ENCODE measurements around the gene TH. TPM values are rescaled to one million over a fixed set of nuclear protein-coding genes. Genes with fewer than 3 reads are reported as not detected.

TH gene
- total RNA-seq, 1 experiment from 2014 or later: 0.26 TPM

Other genes starting within 250 kb of the TH start
- 281 and 292 TPM in 2 replicates for gene MRPL23, start 224.5 kb downstream of the TH start, total RNA-seq (2014; rRNA removed; shearing (Covaris generic))
- gene H19, start 174.0 kb downstream of the TH start, total RNA-seq (2014; rRNA removed; shearing (Covaris generic)): 0.69 and 2.7 TPM in 2 replicates
- gene IGF2, start 32.4 kb downstream of the TH start, total RNA-seq (2014; rRNA removed; shearing (Covaris generic)): 0.67 and 0.90 TPM in 2 replicates
- not detected in 2 replicates for gene INS, start 10.6 kb downstream of the TH start, total RNA-seq (2014; rRNA removed; shearing (Covaris generic))
- not detected in 2 replicates for gene ASCL2, start 98.8 kb upstream of the TH start, total RNA-seq (2014; rRNA removed; shearing (Covaris generic))
- gene C11orf21, start 130.1 kb upstream of the TH start, total RNA-seq (2014; rRNA removed; shearing (Covaris generic)): 2.0 and 2.8 TPM in 2 replicates
- 13.3 and 16.9 TPM in 2 replicates for gene TSPAN32, start 130.2 kb upstream of the TH start, total RNA-seq (2014; rRNA removed; shearing (Covaris generic))
- 288 and 342 TPM in 2 replicates for gene CD81, start 205.5 kb upstream of the TH start, total RNA-seq (2014; rRNA removed; shearing (Covaris generic))
- gene TSSC4, start 228.9 kb upstream of the TH start, total RNA-seq (2014; rRNA removed; shearing (Covaris generic)): 69.7 and 99.8 TPM in 2 replicates

Data from A172 (cell line).